ENCODE measurements around the gene NT5C3A. TPM values are rescaled to one million over a fixed set of nuclear protein-coding genes. Genes with fewer than 3 reads are reported as not detected.
"Not testable (repeated sequence)": the region's sequence is repeated elsewhere in the genome, so short reads cannot be mapped to it uniquely, and the experiment has no call there.

The NT5C3A gene
- polyA plus RNA-seq, 2 donors = 13.9 to 15.9 TPM

DNA sequence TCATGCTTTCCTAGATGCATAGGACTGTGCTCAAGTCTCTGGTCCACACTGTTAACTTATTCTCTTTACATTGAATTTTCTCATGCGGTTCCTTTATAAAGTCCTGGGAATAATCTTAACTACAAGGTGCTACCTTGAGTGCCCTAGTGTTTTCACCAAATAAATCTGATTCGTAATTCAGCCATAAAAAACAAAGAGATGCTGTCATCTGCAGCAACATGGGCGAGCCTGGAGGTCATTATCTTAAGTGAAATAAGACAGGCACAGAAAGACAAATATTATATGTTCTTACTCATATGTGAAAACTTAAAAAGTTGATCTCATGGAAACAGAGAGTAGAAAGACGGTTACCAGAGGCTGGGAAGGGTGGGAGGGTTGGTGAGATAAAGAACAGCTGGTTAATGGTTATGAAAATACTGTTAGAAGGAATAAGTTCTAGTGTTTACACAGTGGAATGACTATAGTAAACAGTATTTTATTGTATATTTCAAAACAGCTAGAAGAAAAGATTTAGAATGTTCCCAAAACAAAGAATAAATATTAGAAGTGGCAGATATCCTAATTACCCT lies 38.3 kb downstream of the NT5C3A start:
- H3K9me3 ChIP-seq (ENCODE audit: control insufficient read depth in 2 of 2, insufficient read depth in 1 of 2, low read depth in 1 of 2, low read length in 1 of 2) = no peaks in the 10 kb centered on the region
- H3K4me3 ChIP-seq (ENCODE audit: low read depth in 1 of 2, low read length in 2 of 2) = no peak overlapping the region
- no peaks in the 10 kb centered on the region for H3K4me1 ChIP-seq (ENCODE audit: control insufficient read depth in 2 of 2, insufficient read depth in 2 of 2, low read length in 1 of 2)
- WGBS, 2 donors = 76 to 92% methylated on average over 4 of the region's 4 CpGs
- H3K36me3 ChIP-seq (ENCODE audit: control insufficient read depth in 2 of 2, insufficient read depth in 2 of 2, low read length in 1 of 2) = peaks cover 0 to 4% of the 10 kb centered on the region in 2 donors
- no peak overlapping the region for H3K27ac ChIP-seq (ENCODE audit: low read depth in 2 of 2, low read length in 1 of 2)
- no peaks in the 10 kb centered on the region for H3K27me3 ChIP-seq (ENCODE audit: control insufficient read depth in 1 of 2, insufficient read depth in 2 of 2, low read length in 2 of 2)

DNA sequence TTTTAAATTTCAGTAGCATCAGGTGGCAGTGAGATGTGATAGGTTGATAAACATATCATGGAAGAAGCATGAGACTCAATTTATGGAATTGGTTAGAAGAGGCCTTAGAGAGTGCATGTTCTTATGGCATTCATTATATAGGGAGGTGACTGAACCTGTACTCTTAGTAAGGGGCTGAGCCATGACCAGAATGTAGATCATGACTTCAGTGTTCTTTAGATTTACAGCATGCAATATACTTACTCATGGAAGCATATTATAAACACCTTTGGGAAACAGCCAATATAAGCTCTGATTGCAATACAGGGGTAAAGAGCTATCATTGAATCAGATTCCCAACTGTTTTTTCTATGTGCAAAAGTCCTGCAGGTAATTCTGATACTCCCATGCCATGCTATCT lies 50.2 kb downstream of the NT5C3A start:
- no peak overlapping the region for H3K27ac ChIP-seq (ENCODE audit: low read depth in 2 of 2, low read length in 1 of 2)
- H3K9me3 ChIP-seq (ENCODE audit: control insufficient read depth in 2 of 2, insufficient read depth in 1 of 2, low read depth in 1 of 2, low read length in 1 of 2) = no peaks in the 10 kb centered on the region
- peaks cover 0 to 6% of the 10 kb centered on the region in 2 donors for H3K36me3 ChIP-seq (ENCODE audit: control insufficient read depth in 2 of 2, insufficient read depth in 2 of 2, low read length in 1 of 2)
- H3K4me1 ChIP-seq (ENCODE audit: control insufficient read depth in 2 of 2, insufficient read depth in 2 of 2, low read length in 1 of 2) = no peaks in the 10 kb centered on the region
- H3K4me3 ChIP-seq (ENCODE audit: low read depth in 1 of 2, low read length in 2 of 2) = no peak overlapping the region
- H3K27me3 ChIP-seq (ENCODE audit: control insufficient read depth in 1 of 2, insufficient read depth in 2 of 2, low read length in 2 of 2) = no peaks in the 10 kb centered on the region

DNA sequence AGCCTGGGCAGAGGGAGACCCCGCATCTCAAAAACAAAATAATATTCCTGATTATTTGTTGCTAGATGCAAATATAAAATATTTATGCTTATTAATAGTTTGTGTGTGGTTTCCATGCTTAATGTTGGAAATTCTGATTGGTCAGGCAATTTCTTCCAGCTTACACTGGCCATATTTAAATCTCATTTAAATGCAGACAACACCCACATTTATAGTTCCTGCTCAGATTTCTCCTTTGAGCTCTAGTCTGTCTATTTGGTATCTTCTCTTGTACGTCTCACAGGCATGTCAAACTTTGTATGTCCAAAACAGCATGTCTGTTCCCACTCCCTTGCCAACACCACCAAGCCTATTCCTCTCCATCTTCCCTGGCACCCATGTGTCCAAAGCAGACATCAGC lies 52.8 kb downstream of the NT5C3A start:
- Histone ChIP-seq H3K4me1 (ENCODE audit: control insufficient read depth in 2 of 2, insufficient read depth in 2 of 2, low read length in 1 of 2) (no peaks in the 10 kb centered on the region), H3K27ac (ENCODE audit: low read depth in 2 of 2, low read length in 1 of 2) (no peak overlapping the region), H3K36me3 (ENCODE audit: control insufficient read depth in 2 of 2, insufficient read depth in 2 of 2, low read length in 1 of 2) (peaks cover 0 to 6% of the 10 kb centered on the region in 2 donors), H3K4me3 (ENCODE audit: low read depth in 1 of 2, low read length in 2 of 2) (no peak overlapping the region), H3K27me3 (ENCODE audit: control insufficient read depth in 1 of 2, insufficient read depth in 2 of 2, low read length in 2 of 2) (no peaks in the 10 kb centered on the region), H3K9me3 (ENCODE audit: control insufficient read depth in 2 of 2, insufficient read depth in 1 of 2, low read depth in 1 of 2, low read length in 1 of 2) (no peaks in the 10 kb centered on the region)
- 88 to 92% methylated on average over 2 of the region's 2 CpGs for WGBS, 2 donors

DNA sequence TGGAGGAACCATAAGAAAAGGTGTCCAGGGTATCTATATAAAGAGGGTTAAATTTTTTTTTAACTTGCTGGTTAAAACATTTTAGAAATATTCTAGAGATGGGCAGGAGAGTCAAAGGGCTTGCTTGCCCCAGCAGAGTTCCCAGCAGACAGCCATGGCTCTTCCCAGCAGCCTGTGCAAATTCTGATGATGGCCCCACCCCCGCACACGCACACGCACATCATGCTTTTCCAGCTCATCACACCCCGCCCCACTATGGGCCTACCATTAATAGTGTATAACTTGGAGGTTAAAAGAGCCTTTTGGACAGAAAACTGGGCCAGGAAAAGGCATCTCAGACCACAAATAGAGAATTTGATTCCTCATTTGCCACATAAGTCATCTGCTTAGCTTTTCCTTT lies 56.9 kb downstream of the NT5C3A start:
- H3K27me3 ChIP-seq (ENCODE audit: control insufficient read depth in 1 of 2, insufficient read depth in 2 of 2, low read length in 2 of 2); H3K9me3 ChIP-seq (ENCODE audit: control insufficient read depth in 2 of 2, insufficient read depth in 1 of 2, low read depth in 1 of 2, low read length in 1 of 2); H3K36me3 ChIP-seq (ENCODE audit: control insufficient read depth in 2 of 2, insufficient read depth in 2 of 2, low read length in 1 of 2); H3K4me1 ChIP-seq (ENCODE audit: control insufficient read depth in 2 of 2, insufficient read depth in 2 of 2, low read length in 1 of 2); H3K4me3 ChIP-seq (ENCODE audit: low read depth in 1 of 2, low read length in 2 of 2); H3K27ac ChIP-seq (ENCODE audit: low read depth in 2 of 2, low read length in 1 of 2): not testable (repeated sequence)
- 92 to 93% methylated on average over 4 of the region's 4 CpGs for WGBS, 2 donors

DNA sequence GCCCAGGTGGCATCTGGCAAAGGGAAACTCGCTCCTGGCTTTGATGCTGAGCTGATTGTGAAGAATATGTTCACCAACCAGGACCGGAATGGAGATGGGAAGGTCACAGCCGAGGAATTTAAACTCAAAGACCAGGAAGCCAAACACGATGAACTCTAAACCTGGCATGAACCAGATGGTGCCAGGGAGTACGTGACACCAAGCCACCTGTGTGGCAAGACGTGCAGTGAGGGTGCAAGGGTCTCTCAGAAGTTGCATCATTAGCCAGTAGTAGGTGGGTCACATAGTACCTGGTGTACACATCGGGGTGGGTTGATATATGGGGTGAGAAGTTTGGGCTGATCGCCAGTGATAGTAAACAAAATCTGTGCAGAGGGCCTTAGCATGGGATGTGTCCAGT lies 57.4 kb downstream of the NT5C3A start:
- H3K27me3 ChIP-seq (ENCODE audit: control insufficient read depth in 1 of 2, insufficient read depth in 2 of 2, low read length in 2 of 2); H3K9me3 ChIP-seq (ENCODE audit: control insufficient read depth in 2 of 2, insufficient read depth in 1 of 2, low read depth in 1 of 2, low read length in 1 of 2); H3K27ac ChIP-seq (ENCODE audit: low read depth in 2 of 2, low read length in 1 of 2); H3K4me1 ChIP-seq (ENCODE audit: control insufficient read depth in 2 of 2, insufficient read depth in 2 of 2, low read length in 1 of 2); H3K36me3 ChIP-seq (ENCODE audit: control insufficient read depth in 2 of 2, insufficient read depth in 2 of 2, low read length in 1 of 2); H3K4me3 ChIP-seq (ENCODE audit: low read depth in 1 of 2, low read length in 2 of 2): not testable (repeated sequence)
- WGBS, 2 donors = 91 to 96% methylated on average over 7 to 8 of the region's 8 CpGs

DNA sequence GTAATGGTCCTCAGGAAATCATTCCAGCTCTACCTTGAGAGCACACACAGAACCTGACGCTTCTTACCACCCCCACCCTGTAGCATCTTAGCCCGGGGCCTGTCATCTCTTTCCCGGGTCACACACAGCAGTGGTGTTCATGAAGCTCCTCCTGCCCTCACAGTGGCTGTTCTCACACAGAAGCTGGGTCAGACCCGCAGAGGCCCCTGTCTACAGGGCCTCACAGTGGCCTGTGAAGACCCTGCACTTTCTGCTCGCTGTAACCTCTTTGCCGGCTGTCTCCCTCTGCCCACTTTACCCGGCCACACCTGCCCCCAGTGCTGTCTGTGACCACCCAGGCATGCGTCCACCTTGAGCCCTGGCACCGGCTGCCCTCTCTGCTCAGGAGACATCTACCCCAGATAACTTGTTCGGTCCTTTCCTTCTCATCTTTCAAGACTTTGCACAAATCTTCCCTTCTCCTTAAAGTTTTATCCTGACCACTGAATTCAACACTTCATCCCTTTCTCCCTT lies 58.4 kb downstream of the NT5C3A start:
- H3K27ac ChIP-seq (ENCODE audit: low read depth in 2 of 2, low read length in 1 of 2); H3K4me1 ChIP-seq (ENCODE audit: control insufficient read depth in 2 of 2, insufficient read depth in 2 of 2, low read length in 1 of 2); H3K9me3 ChIP-seq (ENCODE audit: control insufficient read depth in 2 of 2, insufficient read depth in 1 of 2, low read depth in 1 of 2, low read length in 1 of 2); H3K36me3 ChIP-seq (ENCODE audit: control insufficient read depth in 2 of 2, insufficient read depth in 2 of 2, low read length in 1 of 2); H3K27me3 ChIP-seq (ENCODE audit: control insufficient read depth in 1 of 2, insufficient read depth in 2 of 2, low read length in 2 of 2); H3K4me3 ChIP-seq (ENCODE audit: low read depth in 1 of 2, low read length in 2 of 2): not testable (repeated sequence)
- 85 to 90% methylated on average over 10 of the region's 10 CpGs for WGBS, 2 donors

DNA sequence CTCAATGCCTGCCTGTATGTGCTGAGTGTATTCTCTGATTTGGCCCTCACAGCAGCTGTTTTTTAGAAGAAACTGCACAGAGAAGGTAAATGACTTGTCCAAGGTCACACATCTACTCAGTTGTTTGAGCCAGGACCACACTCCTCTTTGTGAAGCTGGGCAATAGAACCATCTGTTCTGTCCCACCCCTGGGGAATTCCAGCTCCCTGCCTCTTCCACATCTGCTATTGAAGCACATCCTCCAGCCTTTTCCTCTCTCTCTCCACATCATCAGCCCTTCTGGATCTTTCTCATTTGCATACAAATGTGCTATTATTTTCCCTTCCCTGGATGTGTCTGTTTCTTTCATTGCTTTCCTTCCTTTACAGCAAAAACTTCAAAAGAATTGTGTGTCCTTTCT lies 59.5 kb downstream of the NT5C3A start:
- not testable (repeated sequence) for H3K4me1 ChIP-seq (ENCODE audit: control insufficient read depth in 2 of 2, insufficient read depth in 2 of 2, low read length in 1 of 2); H3K27ac ChIP-seq (ENCODE audit: low read depth in 2 of 2, low read length in 1 of 2); H3K4me3 ChIP-seq (ENCODE audit: low read depth in 1 of 2, low read length in 2 of 2); H3K36me3 ChIP-seq (ENCODE audit: control insufficient read depth in 2 of 2, insufficient read depth in 2 of 2, low read length in 1 of 2); H3K27me3 ChIP-seq (ENCODE audit: control insufficient read depth in 1 of 2, insufficient read depth in 2 of 2, low read length in 2 of 2); H3K9me3 ChIP-seq (ENCODE audit: control insufficient read depth in 2 of 2, insufficient read depth in 1 of 2, low read depth in 1 of 2, low read length in 1 of 2)

DNA sequence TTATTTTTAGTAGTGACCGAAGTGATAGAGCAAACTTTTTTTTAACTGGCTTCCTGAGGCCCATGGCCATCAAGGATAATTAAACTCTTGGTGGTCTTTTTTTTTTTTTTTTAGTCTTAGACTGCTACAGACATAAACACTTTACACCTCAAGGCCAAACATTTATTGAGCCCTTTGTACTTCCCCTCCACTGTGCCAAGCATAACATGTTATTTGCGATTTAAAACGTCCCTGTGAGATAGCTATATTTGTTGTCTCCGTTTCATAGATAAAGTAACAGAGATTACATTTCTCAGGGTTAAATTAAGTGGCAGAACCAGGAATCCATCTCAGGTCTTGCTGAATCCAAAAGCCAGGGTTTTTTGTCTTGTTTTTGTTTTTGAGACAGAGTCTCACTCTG lies 63.2 kb downstream of the NT5C3A start:
- H3K4me3 ChIP-seq (ENCODE audit: low read depth in 1 of 2, low read length in 2 of 2); H3K27me3 ChIP-seq (ENCODE audit: control insufficient read depth in 1 of 2, insufficient read depth in 2 of 2, low read length in 2 of 2); H3K36me3 ChIP-seq (ENCODE audit: control insufficient read depth in 2 of 2, insufficient read depth in 2 of 2, low read length in 1 of 2); H3K27ac ChIP-seq (ENCODE audit: low read depth in 2 of 2, low read length in 1 of 2); H3K9me3 ChIP-seq (ENCODE audit: control insufficient read depth in 2 of 2, insufficient read depth in 1 of 2, low read depth in 1 of 2, low read length in 1 of 2); H3K4me1 ChIP-seq (ENCODE audit: control insufficient read depth in 2 of 2, insufficient read depth in 2 of 2, low read length in 1 of 2): not testable (repeated sequence)
- WGBS, 2 donors = 38 to 64% methylated on average over 4 of the region's 4 CpGs

DNA sequence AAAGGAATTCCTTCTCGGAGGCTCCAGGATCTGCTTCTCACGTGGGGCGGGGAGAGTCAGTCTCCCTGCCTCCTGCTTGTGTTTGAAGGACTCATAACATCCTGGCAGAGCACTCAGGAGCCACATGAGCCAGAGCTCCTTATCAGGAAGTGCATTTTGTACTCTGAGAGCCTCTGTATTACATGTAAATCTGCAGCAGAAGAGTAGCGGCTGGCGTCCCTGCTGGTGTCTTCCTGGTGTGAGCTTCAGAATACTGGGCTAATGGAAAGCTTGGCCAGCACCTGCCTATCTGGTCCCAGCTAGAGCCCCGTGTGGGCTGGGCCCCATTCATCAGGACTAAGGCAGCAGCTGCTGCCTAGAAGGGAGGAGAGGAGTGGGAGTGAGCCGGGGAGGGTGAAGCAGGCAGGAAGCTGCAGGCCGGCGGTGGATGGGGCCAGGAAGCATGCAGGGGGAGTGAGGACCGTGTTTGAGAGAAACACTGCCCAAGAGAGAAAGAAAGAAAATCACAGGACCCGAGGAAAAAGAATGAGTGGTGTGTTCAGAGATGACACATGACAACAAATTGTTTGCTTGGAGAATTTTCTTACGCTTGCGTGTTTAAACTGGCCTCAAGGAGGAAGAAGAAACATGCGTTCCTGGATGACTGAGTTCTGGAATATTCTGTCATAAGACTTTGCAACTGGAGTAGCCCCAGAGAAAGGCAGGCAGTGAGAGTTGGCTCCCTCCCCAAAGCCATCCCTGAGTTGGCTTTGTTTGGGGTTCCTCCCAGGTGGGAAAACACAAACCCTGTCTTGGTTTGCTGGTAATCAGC lies 64.0 kb downstream of the NT5C3A start:
- 14% methylated on average over 13 to 14 of the region's 14 CpGs for WGBS, 2 donors
- not testable (repeated sequence) for H3K9me3 ChIP-seq (ENCODE audit: control insufficient read depth in 2 of 2, insufficient read depth in 1 of 2, low read depth in 1 of 2, low read length in 1 of 2); H3K27me3 ChIP-seq (ENCODE audit: control insufficient read depth in 1 of 2, insufficient read depth in 2 of 2, low read length in 2 of 2); H3K36me3 ChIP-seq (ENCODE audit: control insufficient read depth in 2 of 2, insufficient read depth in 2 of 2, low read length in 1 of 2); H3K4me1 ChIP-seq (ENCODE audit: control insufficient read depth in 2 of 2, insufficient read depth in 2 of 2, low read length in 1 of 2); H3K4me3 ChIP-seq (ENCODE audit: low read depth in 1 of 2, low read length in 2 of 2)
- H3K27ac ChIP-seq (ENCODE audit: low read depth in 2 of 2, low read length in 1 of 2) = peak overlapping the region; percentile 39 to 60

DNA sequence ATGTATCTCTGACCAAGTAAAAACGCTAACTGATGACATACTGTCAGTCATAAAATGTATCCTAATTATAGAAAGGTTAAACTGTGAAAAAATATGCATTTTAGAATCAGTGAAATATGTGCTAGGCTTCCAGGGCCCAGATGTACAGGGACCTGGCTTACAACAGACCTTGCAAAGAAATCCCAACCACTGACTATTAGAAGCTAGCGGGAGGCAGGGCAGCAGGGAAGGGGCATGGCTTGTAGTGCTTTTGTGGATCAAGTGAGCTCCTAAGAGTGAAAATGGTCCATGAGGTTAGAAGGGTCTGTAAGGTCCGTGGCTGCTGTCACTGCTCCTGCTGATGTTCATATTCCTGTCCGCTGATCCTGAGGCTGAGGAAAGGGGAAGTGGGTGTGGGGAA lies 64.6 kb downstream of the NT5C3A start:
- H3K4me1 ChIP-seq (ENCODE audit: control insufficient read depth in 2 of 2, insufficient read depth in 2 of 2, low read length in 1 of 2); H3K27me3 ChIP-seq (ENCODE audit: control insufficient read depth in 1 of 2, insufficient read depth in 2 of 2, low read length in 2 of 2); H3K4me3 ChIP-seq (ENCODE audit: low read depth in 1 of 2, low read length in 2 of 2); H3K36me3 ChIP-seq (ENCODE audit: control insufficient read depth in 2 of 2, insufficient read depth in 2 of 2, low read length in 1 of 2); H3K9me3 ChIP-seq (ENCODE audit: control insufficient read depth in 2 of 2, insufficient read depth in 1 of 2, low read depth in 1 of 2, low read length in 1 of 2): not testable (repeated sequence)
- H3K27ac ChIP-seq (ENCODE audit: low read depth in 2 of 2, low read length in 1 of 2) = peak overlapping the region in 1 of 2 donors; percentile 60
- WGBS, 2 donors = 52 to 53% methylated on average over 2 to 3 of the region's 4 CpGs

All from esophagus (tissue), 2 donors.